ENCODE measurements around the gene KRTAP10-4. TPM values are rescaled to one million over a fixed set of nuclear protein-coding genes. Genes with fewer than 3 reads are reported as not detected.

The KRTAP10-4 gene
- total RNA-seq, 3 donors from 2014 or later (not counting 1 experiment from before 2014, with no cell fraction given) = not detected

GRCh38 chr21:44601596-44602462, 28.3 kb downstream of the KRTAP10-4 start:
- no peaks in the 10 kb centered on the region for H3K4me1 ChIP-seq (ENCODE audit: control insufficient read depth, insufficient read depth, low read length)
- no peak overlapping the region for H3K4me3 ChIP-seq (ENCODE audit: low read length)
- H3K27me3 ChIP-seq (ENCODE audit: control insufficient read depth, insufficient read depth, low read length) = no peaks in the 10 kb centered on the region
- ATAC-seq (no peak), DNase-seq (no peak)
- H3K27ac ChIP-seq (ENCODE audit: low read length) = no peak overlapping the region
- no peaks in the 10 kb centered on the region for H3K36me3 Mint-ChIP-seq
- TF ChIP-seq CTCF (IDR thresholded peaks at IDR 0.05) = no peak
- H3K9me3 ChIP-seq (ENCODE audit: control insufficient read depth, insufficient read depth, low read length) = no peaks in the 10 kb centered on the region
- intact Hi-C loops (cut with micrococcal nuclease) = no loop called here
- H3K4me3 Mint-ChIP-seq = no peak overlapping the region
- H3K36me3 ChIP-seq (ENCODE audit: control insufficient read depth, insufficient read depth, low read length) = no peaks in the 10 kb centered on the region
- peaks cover 2 to 3% of the 10 kb centered on the region in 2 donors for H3K9me3 Mint-ChIP-seq
- peaks cover 20 to 34% of the 10 kb centered on the region in 2 donors for H3K27me3 Mint-ChIP-seq (ENCODE audit: low read depth in 2 of 2)
- no peak overlapping the region for H3K27ac Mint-ChIP-seq
- H3K4me1 Mint-ChIP-seq = no peaks in the 10 kb centered on the region
- 84% methylated on average over 23 of the region's 23 CpGs for WGBS (ENCODE audit: insufficient coverage)

GRCh38 chr21:44602463-44602850, 28.9 kb downstream of the KRTAP10-4 start:
- Mint-ChIP-seq H3K4me1 (no peaks in the 10 kb centered on the region), H3K9me3 (peaks cover 2 to 3% of the 10 kb centered on the region in 2 donors), H3K36me3 (no peaks in the 10 kb centered on the region), H3K27me3 (ENCODE audit: low read depth in 2 of 2) (peaks cover 24 to 36% of the 10 kb centered on the region in 2 donors), H3K4me3 (no peak overlapping the region), H3K27ac (no peak overlapping the region)
- no peak overlapping the region for H3K4me3 ChIP-seq (ENCODE audit: low read length)
- no peaks in the 10 kb centered on the region for H3K4me1 ChIP-seq (ENCODE audit: control insufficient read depth, insufficient read depth, low read length)
- no peak overlapping the region for H3K27ac ChIP-seq (ENCODE audit: low read length)
- TF ChIP-seq CTCF (IDR thresholded peaks at IDR 0.05) = no peak
- ATAC-seq (no peak), DNase-seq (no peak)
- WGBS (ENCODE audit: insufficient coverage) = 85% methylated on average over 20 of the region's 21 CpGs
- intact Hi-C loops (cut with micrococcal nuclease) = no loop called here
- no peaks in the 10 kb centered on the region for H3K27me3 ChIP-seq (ENCODE audit: control insufficient read depth, insufficient read depth, low read length)
- no peaks in the 10 kb centered on the region for H3K9me3 ChIP-seq (ENCODE audit: control insufficient read depth, insufficient read depth, low read length)
- no peaks in the 10 kb centered on the region for H3K36me3 ChIP-seq (ENCODE audit: control insufficient read depth, insufficient read depth, low read length)

DNA sequence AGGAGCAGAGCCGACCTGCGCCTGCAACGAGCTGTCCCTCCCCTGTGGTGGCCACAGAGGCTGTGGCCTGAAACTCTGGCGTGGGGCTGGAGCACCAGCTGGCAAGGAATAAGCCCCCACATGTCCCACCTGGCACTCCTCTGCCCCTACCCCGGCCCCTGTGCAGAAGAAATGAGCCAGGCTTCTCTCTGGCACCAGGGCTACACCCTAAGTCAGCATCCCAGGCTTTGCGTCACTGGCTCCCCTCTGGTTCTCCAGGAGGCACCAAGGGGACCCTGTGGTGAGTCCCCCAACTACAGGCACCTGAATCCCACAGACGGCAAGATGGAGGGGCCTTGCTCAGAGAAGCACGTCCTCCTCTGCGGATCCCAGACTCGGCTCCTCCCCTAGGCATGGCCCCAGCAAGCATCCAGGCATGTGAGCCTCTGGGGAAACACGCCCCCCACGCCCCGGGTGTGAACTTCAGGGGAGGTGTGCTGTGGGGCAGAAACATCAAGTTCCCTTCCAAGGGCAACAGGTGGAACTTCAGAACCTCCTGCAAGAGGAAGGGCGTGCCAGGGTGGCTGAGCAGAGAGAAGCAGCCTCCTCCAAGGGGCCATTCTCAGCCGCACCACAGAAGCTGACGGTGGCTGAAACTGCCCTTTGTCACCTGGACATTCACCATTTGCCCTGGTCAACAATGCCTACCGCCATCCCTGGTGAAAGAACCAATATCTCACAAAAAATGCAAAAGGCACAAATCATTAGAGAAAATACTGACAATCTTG, 29.8 kb downstream of the KRTAP10-4 start:
- no peak for DNase-seq
- no peak overlapping the region for H3K4me3 Mint-ChIP-seq
- peaks cover 2 to 3% of the 10 kb centered on the region in 2 donors for H3K9me3 Mint-ChIP-seq
- no peaks in the 10 kb centered on the region for H3K4me1 Mint-ChIP-seq
- H3K36me3 ChIP-seq (ENCODE audit: control insufficient read depth, insufficient read depth, low read length) = no peaks in the 10 kb centered on the region
- H3K4me3 ChIP-seq (ENCODE audit: low read length) = no peak overlapping the region
- WGBS (ENCODE audit: insufficient coverage) = 61% methylated on average over 17 of the region's 17 CpGs
- H3K27ac ChIP-seq (ENCODE audit: low read length) = no peak overlapping the region
- no peaks in the 10 kb centered on the region for H3K27me3 ChIP-seq (ENCODE audit: control insufficient read depth, insufficient read depth, low read length)
- H3K9me3 ChIP-seq (ENCODE audit: control insufficient read depth, insufficient read depth, low read length) = no peaks in the 10 kb centered on the region
- peaks cover 23 to 44% of the 10 kb centered on the region in 2 donors for H3K27me3 Mint-ChIP-seq (ENCODE audit: low read depth in 2 of 2)
- intact Hi-C loops (cut with micrococcal nuclease) = no loop called here
- no peaks in the 10 kb centered on the region for H3K36me3 Mint-ChIP-seq
- ATAC-seq = no peak
- no peaks in the 10 kb centered on the region for H3K4me1 ChIP-seq (ENCODE audit: control insufficient read depth, insufficient read depth, low read length)
- TF ChIP-seq CTCF (IDR thresholded peaks at IDR 0.05) = no peak
- no peak overlapping the region for H3K27ac Mint-ChIP-seq

Data from natural killer cell (primary cell).